NB4 (cell line): ENCODE data around the gene RPTOR.

Experiments used
- CTCF ChIP-seq: IDR thresholded peaks from one replicate; pipeline ENCODE4 v1.5.1; 2012; ENCODE audit warnings: low read depth, low read length
- MYC ChIP-seq: IDR thresholded peaks from 2 replicates; pipeline ENCODE4 v1.6.1; 2011; ENCODE audit warnings: low read depth, low read length
- POLR2A ChIP-seq: IDR thresholded peaks from 2 replicates; pipeline ENCODE4 v1.6.1; 2011; ENCODE audit warnings: mild to moderate bottlenecking; ENCODE audit not compliant: insufficient read length; ENCODE audit errors: extremely low read depth

- TF ChIP-seq CTCF (no peak), POLR2A (no peak), MYC (no peak)
Measured at GRCh38 chr17:80646328-80646727, 101.7 kb downstream of the RPTOR start.
